CD4-positive, alpha-beta T cell treated with Interleukin-17A for 4 hours (primary cell): ENCODE results near the gene SH3GLB2.
"Not testable (repeated sequence)": the region's sequence is repeated elsewhere in the genome, so short reads cannot be mapped to it uniquely, and the experiment has no call there.

Source experiments
- DNase-seq: peaks from one replicate; pipeline ENCODE4 v3.0.0-alpha.2; 2020; ENCODE audit warnings: mixed read lengths

Gene SH3GLB2

GRCh38 chr9:129053020-129053419, 24.9 kb upstream of the SH3GLB2 start:
- no peak for DNase-seq

DNA sequence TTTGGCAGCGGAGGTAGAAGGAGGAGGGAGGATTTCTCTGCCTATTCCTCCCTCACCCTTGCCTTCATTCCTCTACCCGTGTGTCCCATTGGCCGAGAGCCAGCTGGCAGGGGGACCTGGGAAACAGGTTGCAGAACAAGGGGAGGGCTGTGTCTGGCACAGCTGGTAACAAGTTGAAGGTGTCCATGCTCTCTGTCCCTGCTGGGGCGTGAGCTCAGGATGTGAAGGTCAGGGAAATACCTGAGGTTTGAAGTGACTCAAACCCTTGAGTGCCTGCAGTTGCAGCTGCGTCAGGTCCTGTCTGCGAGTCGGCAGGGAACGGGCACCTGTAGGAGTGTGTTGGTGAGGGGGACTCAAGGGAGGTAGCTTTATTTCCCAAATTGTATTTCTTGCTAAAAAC, 24.5 kb upstream of the SH3GLB2 start:
- no peak for DNase-seq

DNA sequence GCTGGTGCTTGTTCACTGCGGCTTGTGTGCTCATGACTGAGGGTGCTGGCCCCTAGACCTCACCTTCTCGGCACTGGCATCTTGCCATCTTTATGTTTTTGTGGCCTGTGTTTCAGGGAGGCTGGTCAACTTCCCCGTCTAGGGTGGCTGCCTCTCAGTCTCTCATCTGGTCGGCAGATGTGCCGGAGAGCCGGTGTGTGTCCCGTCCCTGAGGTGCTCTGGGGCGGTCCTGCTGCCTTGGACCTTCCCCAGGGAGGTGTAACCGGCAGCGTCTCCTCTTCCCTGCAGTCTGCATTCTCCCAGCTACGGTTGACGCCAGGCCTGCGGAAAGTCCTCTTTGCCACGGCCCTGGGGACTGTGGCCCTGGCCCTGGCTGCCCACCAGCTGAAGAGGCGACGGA, 13.9 kb upstream of the SH3GLB2 start:
- no peak for DNase-seq

- DNase-seq = no peak
Observed at GRCh38 chr9:129040113-129040643, 12.0 kb upstream of the SH3GLB2 start.

DNA sequence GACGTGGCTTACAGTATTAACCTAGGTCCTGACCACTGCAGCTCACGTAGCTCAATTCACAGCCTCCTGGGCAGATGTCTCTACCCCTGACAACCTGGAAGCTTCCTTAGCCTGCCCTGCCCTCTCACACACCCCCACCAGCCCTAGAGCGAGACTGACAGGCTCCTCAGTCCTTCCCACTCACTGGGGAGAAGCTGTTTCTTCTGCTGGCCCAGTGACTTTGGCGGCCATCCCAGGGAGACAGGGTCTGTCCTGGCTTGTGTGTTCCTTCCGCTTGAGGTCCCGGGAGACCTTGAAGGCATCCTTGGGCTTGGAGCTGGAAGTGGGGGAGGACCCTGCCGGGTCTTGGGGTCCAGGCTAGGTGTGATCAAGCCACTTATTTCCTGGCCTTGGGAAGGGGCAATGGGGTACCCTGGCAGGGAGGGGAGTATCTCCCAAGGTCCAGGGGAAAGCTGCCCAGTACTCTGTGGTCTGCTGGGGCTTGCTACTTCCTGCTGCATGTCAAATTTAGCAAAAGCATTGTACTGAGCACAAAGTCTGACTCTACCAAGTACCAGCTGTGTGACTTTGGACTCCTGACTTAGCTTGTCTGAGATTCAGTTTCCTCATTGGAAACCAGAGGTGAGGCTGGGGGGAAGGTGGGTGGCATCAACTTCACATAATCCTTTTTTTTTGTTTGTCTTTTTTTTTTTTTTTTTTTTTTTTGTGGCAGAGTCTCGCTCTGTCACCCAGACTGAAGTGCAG, 10.2 kb upstream of the SH3GLB2 start:
- DNase-seq = no peak

DNA sequence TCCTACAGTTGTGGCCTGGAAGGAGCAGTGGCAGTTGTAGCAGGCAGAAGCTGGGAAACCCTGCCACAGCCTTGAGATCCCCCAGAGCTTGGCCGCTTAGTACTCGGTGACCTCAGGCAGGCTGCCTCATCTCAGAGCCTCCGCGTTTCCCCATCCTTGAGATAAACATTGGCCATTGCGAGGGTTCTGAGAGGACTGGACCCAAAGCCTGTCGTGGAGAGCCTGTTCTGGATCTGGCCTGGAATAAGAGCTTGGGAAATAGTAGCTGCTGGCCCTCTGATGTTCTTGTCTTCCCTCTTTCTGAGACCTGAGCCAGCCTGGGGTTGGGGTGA, 9.6 kb upstream of the SH3GLB2 start:
- no peak for DNase-seq

GRCh38 chr9:129036923-129037766, 9.0 kb upstream of the SH3GLB2 start:
- no peak for DNase-seq

- DNase-seq = peak; percentile 95
Observed at GRCh38 chr9:129036241-129036922, 8.3 kb upstream of the SH3GLB2 start, which contains the start of gene MIGA2. Gene MIGA2, plus strand, starts transcription at chr9:129036626. Its CDS starts 3,969 bp downstream, at chr9:129040595.

GRCh38 chr9:129035838-129036237, 7.7 kb upstream of the SH3GLB2 start:
- not testable (repeated sequence) for DNase-seq

GRCh38 chr9:129033216-129033615, 5.1 kb upstream of the SH3GLB2 start:
- no peak for DNase-seq

- DNase-seq = no peak
Observed at GRCh38 chr9:129032541-129033159, 4.5 kb upstream of the SH3GLB2 start.

GRCh38 chr9:129031514-129031913, 3.4 kb upstream of the SH3GLB2 start:
- no peak for DNase-seq

GRCh38 chr9:129030191-129030590, 2.1 kb upstream of the SH3GLB2 start:
- DNase-seq = no peak

- DNase-seq = peak; percentile 84
Observed at GRCh38 chr9:129027685-129028191, 393 bp downstream of the SH3GLB2 start.

DNA sequence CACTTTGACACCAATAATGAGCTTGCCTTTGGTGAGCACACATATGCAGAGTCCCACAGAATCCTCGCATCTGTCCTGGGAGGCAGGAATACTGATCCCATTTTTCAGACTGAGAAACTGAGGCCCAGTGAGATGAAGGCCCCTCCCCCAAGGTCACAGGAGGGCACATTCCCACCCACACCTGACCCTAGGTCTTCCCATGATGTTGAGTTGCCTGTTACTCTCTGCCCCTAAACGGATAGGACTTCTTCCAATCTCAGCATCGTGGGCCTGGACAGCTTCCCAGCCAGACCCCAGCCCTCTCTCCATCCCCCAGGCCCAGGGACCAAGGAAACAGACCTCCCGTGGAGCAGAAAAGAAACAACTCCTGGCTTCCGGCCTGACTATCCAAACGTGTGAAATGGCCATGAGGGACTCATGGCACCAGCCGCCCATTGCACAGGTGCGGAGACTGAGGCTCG, 877 bp downstream of the SH3GLB2 start:
- no peak for DNase-seq

DNA sequence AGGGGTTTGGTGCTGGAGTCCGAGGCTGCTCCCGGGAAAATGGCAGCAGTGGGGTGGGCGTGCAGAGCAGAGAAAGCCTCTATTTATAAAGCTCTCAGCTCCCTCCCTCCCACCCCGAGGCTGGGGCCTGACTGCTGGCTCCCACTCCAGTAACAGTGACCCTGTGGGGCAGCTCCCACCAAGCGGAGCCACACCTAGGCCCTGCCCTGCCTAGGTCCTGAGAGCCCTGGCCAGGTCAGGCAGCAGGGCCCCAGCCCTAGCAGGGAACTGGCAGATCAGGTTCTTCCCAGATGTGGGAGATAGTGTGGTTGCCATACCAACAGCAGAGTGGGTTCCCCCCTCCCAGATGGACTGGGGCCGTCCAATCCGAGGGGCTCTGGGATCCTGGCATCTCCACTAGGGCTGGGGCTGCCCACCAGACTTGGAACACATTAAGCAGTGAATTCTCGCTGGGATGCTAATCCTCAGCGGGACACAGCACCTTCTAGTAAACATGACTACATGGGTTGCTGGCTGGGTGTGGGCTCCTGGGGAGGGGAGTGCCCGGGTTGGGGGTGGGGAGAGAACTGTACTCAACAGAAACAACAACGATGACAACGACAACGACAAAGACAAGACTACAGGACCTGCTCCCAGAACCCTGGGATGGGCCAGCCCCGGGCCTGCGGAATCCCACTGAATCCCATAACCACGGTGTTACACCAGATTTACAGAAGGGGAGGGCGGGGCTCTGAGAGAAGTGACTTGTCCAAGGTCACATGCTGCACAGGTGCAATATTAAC, 1.5 kb downstream of the SH3GLB2 start:
- no peak for DNase-seq

- no peak for DNase-seq
Observed at GRCh38 chr9:129023908-129024233, 4.3 kb downstream of the SH3GLB2 start.

- no peak for DNase-seq
Observed at GRCh38 chr9:129023036-129023907, 4.9 kb downstream of the SH3GLB2 start.

DNA sequence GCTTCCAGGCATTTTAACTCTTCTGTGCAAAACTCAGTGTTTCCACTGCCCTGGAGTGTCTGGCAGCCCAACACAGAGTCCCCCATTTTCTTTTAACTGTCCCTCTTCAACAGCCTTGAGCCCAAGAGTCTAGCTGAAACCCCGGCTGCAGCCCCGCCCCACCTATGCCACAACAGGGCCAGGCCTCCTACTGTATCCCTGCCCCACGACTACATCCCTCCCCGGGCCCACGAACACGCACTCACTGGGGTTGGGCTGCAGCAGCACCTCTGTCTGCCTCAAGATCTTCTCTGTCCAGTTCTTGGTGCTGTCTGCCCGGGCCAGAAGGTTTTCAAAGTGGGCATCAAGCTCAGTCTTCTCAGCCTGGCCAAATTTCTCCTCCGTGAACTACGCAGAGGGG, 6.1 kb downstream of the SH3GLB2 start:
- no peak for DNase-seq

GRCh38 chr9:129021091-129021490, 7.0 kb downstream of the SH3GLB2 start:
- no peak for DNase-seq

DNA sequence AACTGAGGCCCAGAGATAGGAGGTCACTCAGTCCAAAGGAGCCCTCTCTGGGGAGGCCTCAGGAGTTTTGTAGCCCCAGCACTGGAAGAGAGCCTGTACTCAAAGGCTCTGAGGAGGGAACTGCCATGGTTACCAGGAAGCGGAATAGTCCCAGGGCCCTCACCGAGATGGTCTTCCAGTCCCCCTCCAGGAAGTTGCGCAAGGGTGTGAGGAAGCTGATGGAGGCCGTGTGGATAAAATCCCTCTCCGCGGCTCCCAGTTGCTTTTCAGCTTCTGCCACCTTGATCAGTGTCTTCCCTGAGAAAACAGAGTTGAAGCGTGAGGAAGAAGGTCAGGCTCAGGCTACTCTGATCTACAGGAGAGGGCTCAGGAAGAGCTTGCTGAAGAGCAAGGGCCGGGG, 13.5 kb downstream of the SH3GLB2 start:
- no peak for DNase-seq
